Esophagus muscularis mucosa (tissue), 4 donors: ENCODE data around the gene PLIN3. TPM values are rescaled to one million over a fixed set of nuclear protein-coding genes. Genes with fewer than 3 reads are reported as not detected.
A peak's percentile ranks its signal among the peaks of the same experiment; 100 is the strongest.

ENCODE experiments used
- DNase-seq: peaks from one replicate; pipeline ENCODE4 v3.0.0-alpha.2; 2017; ENCODE audit errors: extremely low spot score
- H3K27ac ChIP-seq, 4 donors: fragments of 200-600 bp; sonication (generic); replicated peaks in 1 of 4; 1 replicate in 3 of 4; 2 replicates in 1 of 4; pipeline ENCODE4 v1.5.1; 2016 to 2019; ENCODE audit warnings: mild to moderate bottlenecking in 1 of 4
- H3K27me3 ChIP-seq, 4 donors: fragments of 200-600 bp; sonication (generic); one replicate each; pipeline versions ENCODE4 v1.5.1 to v1.6.0; 2016 to 2019
- H3K36me3 ChIP-seq, 4 donors: fragments of 200-600 bp; sonication (generic); one replicate each; pipeline ENCODE4 v1.5.1; 2016 to 2019
- H3K4me1 ChIP-seq, 4 donors: fragments of 200-600 bp; sonication (generic); one replicate each; pipeline ENCODE4 v1.5.1; 2016 to 2019
- H3K4me3 ChIP-seq, 4 donors: fragments of 200-600 bp; sonication (generic); 1 replicate in 2 of 4; 2 replicates in 2 of 4; pipeline ENCODE4 v1.5.1; 2016 to 2019; ENCODE audit warnings: mild to moderate bottlenecking in 4 of 4, moderate library complexity in 1 of 4
- H3K9me3 ChIP-seq, 4 donors: fragments of 200-600 bp; sonication (generic); 1 replicate in 3 of 4; 2 replicates in 1 of 4; pipeline ENCODE4 v1.5.1; 2016 to 2019
- EP300 ChIP-seq: sonication (generic); formaldehyde crosslinking; IDR thresholded peaks from one replicate; pipeline ENCODE4 v1.6.1; 2017; ENCODE audit warnings: antibody characterized with exemption
- POLR2A ChIP-seq: fragments of 450-650 bp; IDR thresholded peaks from one replicate; pipeline ENCODE4 v1.6.1; 2017; ENCODE audit warnings: antibody characterized with exemption, moderate library complexity, mild to moderate bottlenecking, low read depth
- POLR2AphosphoS5 ChIP-seq, 2 donors: sonication (generic); formaldehyde crosslinking; IDR thresholded peaks; one replicate each; pipeline ENCODE4 v1.6.1; 2017; ENCODE audit warnings: antibody characterized with exemption in 2 of 2
- WGBS: methylation state at CpG from one replicate; pipeline ENCODE4 v1.1.5; 2018; 5-methylcytosine and 5-hydroxymethylcytosine counted together
- intact Hi-C: fragments of 100-400 bp; cut with DNase I; formaldehyde crosslinking; loops from one replicate; pipeline ENCODE4 v1.15.1; 2023
- total RNA-seq, 4 donors: library from RNA; depleted of rRNA; stranded (reverse); fragments of >200 nt; gene quantifications; one replicate each; pipeline versions ENCODE4 v1.1.0 to v1.2.1, GENCODE V29; 2016
- TF ChIP-seq, protein P1 (sequence below), 3 experiments: fragments of 200-600 bp in 2 of 3; fragments of 450-650 bp in 1 of 3; sonication (generic) in 2 of 3; IDR thresholded peaks; one replicate each; pipeline ENCODE4 v1.5.1; 2017 to 2019; ENCODE audit warnings: antibody characterized with exemption in 3 of 3, mild to moderate bottlenecking in 2 of 3, moderate library complexity in 1 of 3

Gene PLIN3
- total RNA-seq, 4 donors from 2014 or later, result 15.4 to 69.0 (median 51.1) TPM

DNA sequence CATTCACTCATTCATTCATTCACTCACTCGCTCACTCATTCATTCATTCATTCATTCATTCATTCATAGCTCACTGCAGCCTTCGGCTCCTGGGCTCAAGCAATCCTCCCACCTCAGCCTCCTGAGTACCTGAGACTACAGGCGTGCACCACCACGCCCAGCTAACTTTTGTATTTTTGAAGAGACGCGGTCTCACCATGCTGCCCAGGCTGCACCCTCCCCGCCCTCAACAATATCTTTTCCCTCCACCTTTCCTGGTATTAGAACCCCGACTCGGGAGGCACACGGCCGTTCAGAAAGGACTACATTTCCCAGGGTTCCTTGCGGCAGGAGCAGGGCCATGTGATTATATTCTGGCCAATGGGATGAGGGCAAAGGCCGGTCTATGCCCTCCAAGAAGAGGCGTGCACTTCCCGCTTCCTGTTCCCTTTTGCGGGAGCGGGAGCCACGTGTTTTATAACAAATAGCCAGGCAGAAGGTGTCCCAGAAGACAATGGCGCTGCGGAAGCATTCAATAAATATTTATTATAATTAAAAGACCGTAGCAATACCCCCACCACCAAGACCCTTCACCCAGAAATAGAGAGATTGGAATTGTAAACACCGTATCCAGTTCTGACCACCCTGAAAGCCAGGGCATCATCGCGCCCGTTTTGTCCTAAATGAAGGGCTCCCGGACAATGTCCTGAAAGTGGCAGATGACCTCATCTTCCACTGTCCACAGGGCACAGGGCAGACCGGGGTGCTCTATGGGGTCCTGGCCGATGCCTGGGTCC lies 51.9 kb downstream of the PLIN3 start:
- Histone ChIP-seq H3K4me3 (peak overlapping the region; percentile 27 to 41 (median 31)), H3K9me3 (no peaks in the 10 kb centered on the region), H3K36me3 (peaks cover 22 to 37% (median 32%) of the 10 kb centered on the region in 4 donors), H3K4me1 (peaks cover 21 to 39% (median 30%) of the 10 kb centered on the region in 4 donors), H3K27ac (peak overlapping the region in 3 of 4 donors; percentile 36 to 73 (median 51)), H3K27me3 (no peaks in the 10 kb centered on the region)
- peak; percentile 54 to 88 for TF ChIP-seq POLR2AphosphoS5 (IDR thresholded peaks at IDR 0.05)
- TF ChIP-seq EP300, result no peak
- TF ChIP-seq, protein P1, sequence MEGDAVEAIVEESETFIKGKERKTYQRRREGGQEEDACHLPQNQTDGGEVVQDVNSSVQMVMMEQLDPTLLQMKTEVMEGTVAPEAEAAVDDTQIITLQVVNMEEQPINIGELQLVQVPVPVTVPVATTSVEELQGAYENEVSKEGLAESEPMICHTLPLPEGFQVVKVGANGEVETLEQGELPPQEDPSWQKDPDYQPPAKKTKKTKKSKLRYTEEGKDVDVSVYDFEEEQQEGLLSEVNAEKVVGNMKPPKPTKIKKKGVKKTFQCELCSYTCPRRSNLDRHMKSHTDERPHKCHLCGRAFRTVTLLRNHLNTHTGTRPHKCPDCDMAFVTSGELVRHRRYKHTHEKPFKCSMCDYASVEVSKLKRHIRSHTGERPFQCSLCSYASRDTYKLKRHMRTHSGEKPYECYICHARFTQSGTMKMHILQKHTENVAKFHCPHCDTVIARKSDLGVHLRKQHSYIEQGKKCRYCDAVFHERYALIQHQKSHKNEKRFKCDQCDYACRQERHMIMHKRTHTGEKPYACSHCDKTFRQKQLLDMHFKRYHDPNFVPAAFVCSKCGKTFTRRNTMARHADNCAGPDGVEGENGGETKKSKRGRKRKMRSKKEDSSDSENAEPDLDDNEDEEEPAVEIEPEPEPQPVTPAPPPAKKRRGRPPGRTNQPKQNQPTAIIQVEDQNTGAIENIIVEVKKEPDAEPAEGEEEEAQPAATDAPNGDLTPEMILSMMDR (IDR thresholded peaks at IDR 0.05), result no peak
- TF ChIP-seq POLR2A, result no peak
- 20% methylated on average over 26 of the region's 28 CpGs for WGBS
- intact Hi-C loops, result no loop called here
- peak; percentile 96 for DNase-seq

DNA sequence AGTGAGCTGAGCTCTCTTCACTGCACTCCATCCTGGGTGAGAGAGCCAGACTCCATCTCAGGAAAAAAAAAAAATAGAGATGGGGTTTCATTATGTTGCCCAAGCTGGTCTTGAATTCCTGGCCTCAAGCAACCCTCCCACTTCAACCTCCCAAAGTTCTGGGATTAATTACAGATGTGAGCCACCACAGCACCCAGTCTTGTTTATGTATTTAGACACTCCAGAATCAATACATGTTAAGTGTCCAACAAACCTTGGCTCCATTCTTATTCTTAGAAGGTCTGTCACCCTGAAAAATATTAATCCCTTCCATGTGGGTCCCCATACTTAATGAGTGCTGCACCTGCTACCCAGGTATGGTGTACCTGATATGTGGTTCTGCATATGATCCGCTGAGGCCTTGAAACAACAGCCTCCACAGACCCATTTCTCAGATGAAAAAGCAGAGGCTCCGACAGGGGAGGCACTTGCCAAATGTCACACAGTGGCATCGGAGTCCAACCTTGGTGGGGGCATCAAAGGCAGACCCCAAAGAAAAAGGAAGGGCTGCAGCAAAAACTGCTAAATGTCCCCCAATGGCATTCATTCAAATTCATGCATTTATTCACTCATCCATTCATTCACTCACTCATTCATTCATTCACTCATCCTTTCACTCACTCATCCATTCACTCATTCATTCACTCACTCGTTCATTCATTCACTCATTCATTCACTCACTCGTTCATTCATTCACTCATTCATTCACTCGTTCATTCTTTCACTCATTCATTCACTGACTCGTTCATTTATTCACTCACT lies 52.6 kb downstream of the PLIN3 start:
- peaks cover 22 to 37% (median 32%) of the 10 kb centered on the region in 4 donors for H3K36me3 ChIP-seq
- no peak for DNase-seq
- peak overlapping the region in 1 of 4 donors; percentile 82 for H3K27ac ChIP-seq
- intact Hi-C loops, result loop anchor here (5.0 kb wide), 1 partner anchor 97 kb away; no protein-coding TSS in a partner anchor
- H3K4me1 ChIP-seq, result peaks cover 21 to 39% (median 30%) of the 10 kb centered on the region in 4 donors
- H3K27me3 ChIP-seq, result no peaks in the 10 kb centered on the region
- H3K9me3 ChIP-seq, result no peaks in the 10 kb centered on the region
- TF ChIP-seq POLR2A, result no peak
- TF ChIP-seq, protein P1 (IDR thresholded peaks at IDR 0.05), result no peak
- TF ChIP-seq EP300, result no peak
- no peak for TF ChIP-seq POLR2AphosphoS5 (IDR thresholded peaks at IDR 0.05)
- WGBS, result 72% methylated on average over 7 of the region's 7 CpGs
- H3K4me3 ChIP-seq, result peak overlapping the region in 2 of 4 donors; percentile 27 to 29

DNA sequence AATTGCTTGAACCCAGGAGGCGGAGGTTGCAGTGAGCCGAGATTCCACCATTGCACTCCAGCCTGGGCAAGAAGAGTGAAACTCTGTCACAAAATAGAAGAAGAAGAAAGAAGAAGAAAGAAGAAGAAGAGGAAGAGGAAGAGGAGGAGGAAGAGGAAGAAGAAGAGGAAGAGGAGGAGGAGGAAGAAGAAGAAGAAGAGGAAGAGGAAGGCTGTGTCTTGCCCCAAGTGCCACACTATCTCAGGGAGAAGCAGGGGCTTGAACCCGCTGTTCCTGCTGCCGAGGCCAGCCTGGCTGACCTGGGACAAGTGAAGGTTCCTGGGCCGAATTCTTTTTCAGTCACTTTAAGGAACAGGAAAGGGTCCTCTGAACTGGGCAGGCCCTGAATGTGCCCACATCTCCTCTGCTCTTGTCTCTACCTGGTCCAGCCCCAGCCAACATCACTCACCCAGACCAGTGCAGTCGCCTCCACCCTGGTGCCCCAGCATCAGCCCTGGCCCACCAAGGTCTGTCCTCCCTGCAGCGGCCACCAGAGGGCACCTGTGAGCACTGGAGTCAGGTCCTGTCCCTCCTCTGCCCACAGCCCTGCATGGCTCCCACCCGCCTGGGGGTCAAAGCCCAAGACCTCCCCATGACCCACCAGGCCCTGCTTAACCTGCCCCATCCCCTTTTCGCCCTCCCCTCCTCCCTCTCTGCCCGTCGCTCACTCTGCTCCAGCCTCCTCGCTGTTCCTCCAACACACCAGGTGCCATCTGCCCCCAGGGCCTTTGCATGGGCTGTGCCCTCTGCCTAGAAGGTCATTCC lies 55.9 kb downstream of the PLIN3 start:
- Histone ChIP-seq H3K27ac (peak overlapping the region in 2 of 4 donors; percentile 82), H3K4me1 (peaks cover 21 to 45% (median 30%) of the 10 kb centered on the region in 4 donors), H3K36me3 (peaks cover 4 to 7% (median 4%) of the 10 kb centered on the region in 4 donors), H3K9me3 (no peaks in the 10 kb centered on the region), H3K4me3 (no peak overlapping the region), H3K27me3 (no peaks in the 10 kb centered on the region)
- intact Hi-C loops, result loop anchor here (5.0 kb wide), 1 partner anchor 101 kb away; no protein-coding TSS in a partner anchor
- DNase-seq, result no peak
- whole genome bisulfite sequencing, result 67% methylated on average over 11 of the region's 12 CpGs
- TF ChIP-seq EP300, result no peak
- no peak for TF ChIP-seq POLR2A
- no peak for TF ChIP-seq POLR2AphosphoS5 (IDR thresholded peaks at IDR 0.05)
- TF ChIP-seq, protein P1 (IDR thresholded peaks at IDR 0.05), result peak; percentile 83 to 95 (median 86)

- DNase-seq, result no peak
- Histone ChIP-seq H3K27me3 (no peaks in the 10 kb centered on the region), H3K9me3 (no peaks in the 10 kb centered on the region), H3K36me3 (no peaks in the 10 kb centered on the region), H3K4me3 (no peak overlapping the region), H3K4me1 (peaks cover 4 to 23% (median 10%) of the 10 kb centered on the region in 4 donors), H3K27ac (no peak overlapping the region)
- TF ChIP-seq POLR2AphosphoS5 (IDR thresholded peaks at IDR 0.05), result no peak
- no peak for TF ChIP-seq EP300
- no peak for TF ChIP-seq POLR2A
- WGBS, result 87% methylated on average over 6 of the region's 6 CpGs
- intact Hi-C loops, result loop anchor here (5.0 kb wide), 1 partner anchor 225 kb away; no protein-coding TSS in a partner anchor
These were observed 60.3 kb downstream of the PLIN3 start for GRCh38 chr19:4807188-4807587.
